H1 (cell line): ENCODE data around the gene ADGRV1. TPM values are rescaled to one million over a fixed set of nuclear protein-coding genes. Genes with fewer than 3 reads are reported as not detected.

Experiments
- ASH2L ChIP-seq: fragments of 200-600, 300-600 bp; sonication (generic); IDR thresholded peaks from one replicate; pipeline ENCODE4 v1.7.1; 2017; ENCODE audit warnings: low read length
- CBX8 ChIP-seq: fragments of 300-800, 300-1000 bp; sonication (generic); IDR thresholded peaks from 2 replicates; pipeline ENCODE4 v1.7.1; 2016; ENCODE audit warnings: low read depth, low read length, borderline replicate concordance
- CHD1 ChIP-seq: IDR thresholded peaks from 2 replicates; pipeline ENCODE4 v1.6.1; 2012; ENCODE audit warnings: low read depth, low read length, improper control_type of control experiment
- GABPA ChIP-seq: IDR thresholded peaks from 2 replicates; pipeline ENCODE4 v1.6.1; 2011; ENCODE audit warnings: mild to moderate bottlenecking, low read length, moderate library complexity, borderline replicate concordance; ENCODE audit not compliant: insufficient read depth
- KDM5A ChIP-seq: fragments of 200-600 bp; IDR thresholded peaks from 2 replicates; pipeline ENCODE4 v1.7.1; 2012; ENCODE audit warnings: mild to moderate bottlenecking, low read length, inconsistent platforms, mixed read lengths
- SAP30 ChIP-seq: fragments of 300-600 bp; sonication (generic); IDR thresholded peaks from 2 replicates; pipeline ENCODE4 v1.7.1; 2012; ENCODE audit warnings: low read length, moderate library complexity, mild to moderate bottlenecking, inconsistent platforms; ENCODE audit not compliant: insufficient read depth, insufficient replicate concordance
- ZNF274 ChIP-seq: IDR thresholded peaks from 2 replicates; pipeline ENCODE4 v1.7.0; 2012; ENCODE audit warnings: low read length, borderline replicate concordance; ENCODE audit errors: extremely low read depth
- polyA plus RNA-seq, 7 experiments: library from polyadenylated mRNA; depleted of rRNA in 3 of 7; stranded (reverse) in 5 of 7; unstranded in 2 of 7; fragments of >200 nt in 5 of 7; fragments of 200-250 nt in 2 of 7; gene quantifications; 1 replicate in 5 of 7; 2 replicates in 1 of 7; 4 replicates in 1 of 7; pipeline versions ENCODE4 v1.2.1 to v1.2.3, GENCODE V29; 2011 to 2013; ENCODE audit warnings: missing spikeins in 2 of 7, mixed read lengths in 2 of 7
- total RNA-seq: library from RNA; stranded (reverse); fragmentation: NEBNext Ultra II Directional; extraction: Animal tissue kit (Norgen Biotek cat#: 25700); gene quantifications from 2 replicates; pipeline ENCODE4 v1.2.1, GENCODE V29; 2021

Gene ADGRV1
- total and polyA plus RNA-seq, 2 of the 8 experiments (the other 6 are each of a cell fraction or from before 2014, with no cell fraction given): 53.1 to 62.2 TPM

GRCh38 chr5:90637731-90638130, 79.1 kb downstream of the ADGRV1 start (continued):
- TF ChIP-seq GABPA (no peak), CBX8 (no peak), ZNF274 (no peak), ASH2L (no peak), KDM5A (no peak), SAP30 (no peak), CHD1 (no peak)
